Trophoblast cell (in vitro differentiated cells and primary cell): ENCODE results near the gene TBC1D17.

Experiments
- DNase-seq, 2 donors: peaks; one replicate each; pipeline ENCODE4 v3.0.0-alpha.2; 2016
- H2AFZ ChIP-seq: 2 replicates; pipeline ENCODE4 v1.6.1; 2013; ENCODE audit warnings: low read length, moderate library complexity, mild to moderate bottlenecking; ENCODE audit not compliant: insufficient read depth, poor library complexity
- H2AK5ac ChIP-seq: 2 replicates; pipeline ENCODE4 v1.6.1; 2013; ENCODE audit warnings: mild to moderate bottlenecking, low read length
- H2BK120ac ChIP-seq: 2 replicates; pipeline ENCODE4 v1.6.1; 2013; ENCODE audit warnings: low read length, mild to moderate bottlenecking, moderate library complexity; ENCODE audit not compliant: insufficient read depth, poor library complexity
- H2BK12ac ChIP-seq: 2 replicates; pipeline ENCODE4 v1.6.1; 2013; ENCODE audit warnings: mild to moderate bottlenecking, low read length, moderate library complexity
- H2BK5ac ChIP-seq: 2 replicates; pipeline ENCODE4 v1.6.1; 2013; ENCODE audit warnings: low read length, low read depth, moderate library complexity, mild to moderate bottlenecking; ENCODE audit not compliant: poor library complexity
- H3K14ac ChIP-seq: 2 replicates; pipeline ENCODE4 v1.6.1; 2013; ENCODE audit warnings: mild to moderate bottlenecking, low read length
- H3K18ac ChIP-seq: 2 replicates; pipeline ENCODE4 v1.6.1; 2013; ENCODE audit warnings: mild to moderate bottlenecking, low read length
- H3K23ac ChIP-seq: 2 replicates; pipeline ENCODE4 v1.6.1; 2013; ENCODE audit warnings: low read length
- H3K27ac ChIP-seq: 2 replicates; pipeline ENCODE4 v1.5.1; 2013; ENCODE audit warnings: low read depth, mild to moderate bottlenecking, inconsistent platforms, low read length, moderate library complexity
- H3K27me3 ChIP-seq: 2 replicates; pipeline ENCODE4 v1.6.1; 2013; ENCODE audit warnings: inconsistent platforms, mild to moderate bottlenecking, low read length, moderate library complexity; ENCODE audit not compliant: insufficient read depth
- H3K36me3 ChIP-seq, 2 experiments: 1 replicate in 1 of 2; 2 replicates in 1 of 2; pipeline ENCODE4 v1.6.1; 2013; ENCODE audit warnings: low read length in 2 of 2, mild to moderate bottlenecking in 2 of 2, moderate library complexity in 1 of 2; ENCODE audit not compliant: insufficient read depth in 2 of 2, control insufficient read depth in 1 of 2
- H3K4ac ChIP-seq: 2 replicates; pipeline ENCODE4 v1.6.1; 2013; ENCODE audit warnings: low read depth, mild to moderate bottlenecking, low read length, moderate library complexity
- H3K4me1 ChIP-seq, 2 experiments: 1 replicate in 1 of 2; 2 replicates in 1 of 2; pipeline ENCODE4 v1.6.1; 2013; ENCODE audit warnings: low read length in 2 of 2, mild to moderate bottlenecking in 2 of 2, moderate library complexity in 1 of 2; ENCODE audit not compliant: insufficient read depth in 2 of 2, control insufficient read depth in 1 of 2
- H3K4me2 ChIP-seq: 2 replicates; pipeline ENCODE4 v1.6.1; 2013; ENCODE audit warnings: inconsistent platforms, mild to moderate bottlenecking, low read length, moderate library complexity
- H3K4me3 ChIP-seq: 2 replicates; pipeline ENCODE4 v1.5.1; 2013; ENCODE audit warnings: mild to moderate bottlenecking, low read depth, low read length, inconsistent platforms
- H3K79me1 ChIP-seq: one replicate; pipeline ENCODE4 v1.6.1; 2013; ENCODE audit warnings: low read length
- H3K79me2 ChIP-seq: 2 replicates; pipeline ENCODE4 v1.6.1; 2013; ENCODE audit warnings: low read length, mild to moderate bottlenecking; ENCODE audit not compliant: control insufficient read depth, insufficient read depth, poor library complexity
- H3K9ac ChIP-seq: 2 replicates; pipeline ENCODE4 v1.6.1; 2013; ENCODE audit warnings: mild to moderate bottlenecking, low read length
- H3K9me3 ChIP-seq: 2 replicates; pipeline ENCODE4 v1.6.1; 2013; ENCODE audit warnings: low read depth, mild to moderate bottlenecking, control low read depth, inconsistent platforms, low read length; ENCODE audit not compliant: insufficient read depth
- H4K12ac ChIP-seq: 2 replicates; pipeline ENCODE4 v1.6.1; 2013; ENCODE audit warnings: low read depth, mild to moderate bottlenecking, low read length, moderate library complexity
- H4K8ac ChIP-seq: 2 replicates; pipeline ENCODE4 v1.6.1; 2013; ENCODE audit warnings: low read depth, mild to moderate bottlenecking, low read length, moderate library complexity
- H4K91ac ChIP-seq: one replicate; pipeline ENCODE4 v1.6.1; 2013; ENCODE audit warnings: low read depth, mild to moderate bottlenecking, low read length, moderate library complexity
- WGBS: extraction: QIAGEN DNeasy Blood & Tissue Kit; methylation state at CpG from one replicate; pipeline ENCODE4 v1.1.7; 2013; ENCODE audit warnings: missing lambda C conversion rate; ENCODE audit not compliant: insufficient read length, insufficient coverage; ENCODE audit errors: extremely low coverage; 5-methylcytosine and 5-hydroxymethylcytosine counted together

The TBC1D17 gene

DNA sequence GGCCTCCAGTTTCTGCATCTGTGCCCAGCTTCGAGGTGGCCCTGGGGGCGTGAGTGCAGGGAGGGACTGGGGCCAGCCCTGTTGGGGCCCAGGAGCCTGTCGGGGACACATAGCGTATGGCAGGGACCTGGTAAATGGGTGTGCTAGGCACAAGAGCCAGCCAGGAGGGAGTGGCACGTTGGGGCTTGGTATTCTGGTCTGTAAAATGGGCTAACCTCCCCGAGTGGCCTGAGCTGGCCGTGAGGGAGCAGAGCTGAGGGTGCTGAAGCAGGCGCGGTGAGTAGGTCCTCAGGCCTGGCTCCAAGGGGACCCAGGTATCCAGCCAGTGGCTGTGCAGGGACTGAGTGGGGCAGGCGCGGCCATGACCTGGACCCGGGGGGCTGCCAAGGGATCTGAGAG is 22.2 kb upstream of the TBC1D17 start:
- no peak overlapping the region for H4K91ac ChIP-seq
- H4K8ac ChIP-seq, result no peak overlapping the region
- H3K36me3 ChIP-seq, result peaks cover 62 to 65% of the 10 kb centered on the region in 2 experiments
- no peak overlapping the region for H3K4me3 ChIP-seq
- H2BK5ac ChIP-seq, result no peak overlapping the region
- no peak overlapping the region for H2AFZ ChIP-seq
- H3K4ac ChIP-seq, result peak overlapping the region; percentile 21
- no peak overlapping the region for H2BK12ac ChIP-seq
- no peak overlapping the region for H2BK120ac ChIP-seq
- H3K9me3 ChIP-seq, result no peaks in the 10 kb centered on the region
- WGBS, result no CpG with 5 or more reads among the region's 12 CpGs
- peak overlapping the region; percentile 40 for H4K12ac ChIP-seq
- H2AK5ac ChIP-seq, result no peak overlapping the region
- no peaks in the 10 kb centered on the region for H3K27me3 ChIP-seq
- H3K4me2 ChIP-seq, result no peak overlapping the region
- DNase-seq, result no peak
- H3K18ac ChIP-seq, result no peak overlapping the region
- H3K79me1 ChIP-seq, result peaks cover 7% of the 10 kb centered on the region
- H3K79me2 ChIP-seq, result peaks cover 14% of the 10 kb centered on the region
- H3K4me1 ChIP-seq, result peaks cover 4 to 15% of the 10 kb centered on the region in 2 experiments
- H3K27ac ChIP-seq, result no peak overlapping the region
- no peak overlapping the region for H3K23ac ChIP-seq
- H3K9ac ChIP-seq, result no peak overlapping the region
- no peak overlapping the region for H3K14ac ChIP-seq

- H2AFZ ChIP-seq, result no peak overlapping the region
- H2BK12ac ChIP-seq, result no peak overlapping the region
- H3K4ac ChIP-seq, result no peak overlapping the region
- H3K14ac ChIP-seq, result no peak overlapping the region
- H3K9me3 ChIP-seq, result no peaks in the 10 kb centered on the region
- H2AK5ac ChIP-seq, result no peak overlapping the region
- H2BK5ac ChIP-seq, result no peak overlapping the region
- no peak overlapping the region for H3K4me2 ChIP-seq
- no peaks in the 10 kb centered on the region for H3K27me3 ChIP-seq
- H2BK120ac ChIP-seq, result no peak overlapping the region
- H3K27ac ChIP-seq, result no peak overlapping the region
- no peak overlapping the region for H4K12ac ChIP-seq
- H3K23ac ChIP-seq, result no peak overlapping the region
- no peak overlapping the region for H4K8ac ChIP-seq
- H3K79me1 ChIP-seq, result peaks cover 4% of the 10 kb centered on the region
- H3K79me2 ChIP-seq, result peaks cover 10% of the 10 kb centered on the region
- peaks cover 4 to 15% of the 10 kb centered on the region in 2 experiments for H3K4me1 ChIP-seq
- DNase-seq, result no peak
- H4K91ac ChIP-seq, result no peak overlapping the region
- H3K9ac ChIP-seq, result no peak overlapping the region
- no peak overlapping the region for H3K18ac ChIP-seq
- WGBS, result no CpG with 5 or more reads among the region's 21 CpGs
- no peak overlapping the region for H3K4me3 ChIP-seq
- H3K36me3 ChIP-seq, result peaks cover 69 to 71% of the 10 kb centered on the region in 2 experiments
Observed at GRCh38 chr19:49855676-49856573, 21.6 kb upstream of the TBC1D17 start.

DNA sequence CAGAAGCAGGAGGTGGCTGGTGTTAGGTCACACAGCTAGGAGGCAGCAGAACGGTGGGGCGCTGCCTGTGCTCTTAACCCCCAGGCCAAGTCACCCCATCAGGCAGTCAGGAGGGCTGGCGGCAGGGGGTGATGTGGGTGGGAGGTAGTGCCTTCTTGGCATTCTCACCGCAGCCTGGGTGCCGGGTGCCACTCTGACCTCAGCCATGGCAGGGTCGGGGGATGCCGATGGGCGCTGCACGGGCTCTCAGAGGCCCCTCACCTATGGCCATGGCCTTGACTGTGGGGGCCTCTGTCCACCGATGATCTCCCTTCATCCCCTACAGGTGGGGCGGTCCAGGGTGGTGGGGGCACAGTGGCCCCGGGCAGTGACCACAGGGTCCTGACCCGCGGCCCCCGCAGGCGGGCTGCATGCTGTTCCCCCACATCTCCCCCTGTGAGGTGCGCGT is 20.9 kb upstream of the TBC1D17 start:
- H3K27ac ChIP-seq, result no peak overlapping the region
- H2BK120ac ChIP-seq, result no peak overlapping the region
- no peak overlapping the region for H4K8ac ChIP-seq
- no peak overlapping the region for H4K91ac ChIP-seq
- H3K4me3 ChIP-seq, result no peak overlapping the region
- no peaks in the 10 kb centered on the region for H3K27me3 ChIP-seq
- H3K36me3 ChIP-seq, result peaks cover 75 to 78% of the 10 kb centered on the region in 2 experiments
- no peak for DNase-seq
- peaks cover 9% of the 10 kb centered on the region for H3K79me2 ChIP-seq
- H4K12ac ChIP-seq, result no peak overlapping the region
- H3K9ac ChIP-seq, result no peak overlapping the region
- peaks cover 4 to 15% of the 10 kb centered on the region in 2 experiments for H3K4me1 ChIP-seq
- no peak overlapping the region for H3K4ac ChIP-seq
- H3K9me3 ChIP-seq, result no peaks in the 10 kb centered on the region
- no peak overlapping the region for H2BK12ac ChIP-seq
- H2AFZ ChIP-seq, result no peak overlapping the region
- H3K14ac ChIP-seq, result no peak overlapping the region
- no peak overlapping the region for H3K18ac ChIP-seq
- no peaks in the 10 kb centered on the region for H3K79me1 ChIP-seq
- no CpG with 5 or more reads among the region's 18 CpGs for WGBS
- no peak overlapping the region for H2AK5ac ChIP-seq
- H2BK5ac ChIP-seq, result no peak overlapping the region
- H3K23ac ChIP-seq, result no peak overlapping the region
- H3K4me2 ChIP-seq, result no peak overlapping the region

GRCh38 chr19:49857061-49857837 is 20.3 kb upstream of the TBC1D17 start:
- H2BK5ac ChIP-seq, result no peak overlapping the region
- DNase-seq, result no peak
- H2AFZ ChIP-seq, result no peak overlapping the region
- H2BK120ac ChIP-seq, result no peak overlapping the region
- H3K23ac ChIP-seq, result no peak overlapping the region
- H3K4me1 ChIP-seq, result peaks cover 1 to 12% of the 10 kb centered on the region in 2 experiments
- peaks cover 76 to 81% of the 10 kb centered on the region in 2 experiments for H3K36me3 ChIP-seq
- H3K4me2 ChIP-seq, result no peak overlapping the region
- H3K14ac ChIP-seq, result no peak overlapping the region
- no peak overlapping the region for H4K12ac ChIP-seq
- H3K4me3 ChIP-seq, result no peak overlapping the region
- no peak overlapping the region for H3K27ac ChIP-seq
- WGBS, result no CpG with 5 or more reads among the region's 26 CpGs
- no peak overlapping the region for H2AK5ac ChIP-seq
- H3K79me2 ChIP-seq, result peaks cover 3% of the 10 kb centered on the region
- no peak overlapping the region for H3K9ac ChIP-seq
- no peak overlapping the region for H4K8ac ChIP-seq
- no peak overlapping the region for H3K18ac ChIP-seq
- no peak overlapping the region for H2BK12ac ChIP-seq
- no peak overlapping the region for H4K91ac ChIP-seq
- H3K79me1 ChIP-seq, result no peaks in the 10 kb centered on the region
- H3K27me3 ChIP-seq, result no peaks in the 10 kb centered on the region
- H3K9me3 ChIP-seq, result no peaks in the 10 kb centered on the region
- no peak overlapping the region for H3K4ac ChIP-seq
